Gastroesophageal sphincter (tissue), 4 donors: ENCODE data around the gene SPTA1. TPM values are rescaled to one million over a fixed set of nuclear protein-coding genes. Genes with fewer than 3 reads are reported as not detected.

Experiments
- ATAC-seq: fragments of 150-250 bp; one replicate; pipeline ENCODE4 v1.9.1; 2016; ENCODE audit warnings: mild to moderate bottlenecking, moderate library complexity
- H3K27ac ChIP-seq, 4 donors: fragments of 200-600 bp; sonication (generic) in 3 of 4; 1 replicate in 3 of 4; 2 replicates in 1 of 4; pipeline ENCODE4 v1.5.1; 2016 to 2019
- H3K27me3 ChIP-seq: fragments of 200-600 bp; sonication (generic); one replicate; pipeline ENCODE4 v1.5.1; 2019
- H3K36me3 ChIP-seq, 2 donors: fragments of 200-600 bp; sonication (generic); one replicate each; pipeline ENCODE4 v1.5.1; 2019; ENCODE audit warnings: control low read depth in 1 of 2
- H3K4me1 ChIP-seq, 3 donors: fragments of 200-600 bp; sonication (generic); 1 replicate in 2 of 3; 2 replicates in 1 of 3; pipeline ENCODE4 v1.5.1; 2016 to 2019; ENCODE audit warnings: control low read depth in 2 of 3
- H3K4me3 ChIP-seq, 2 donors: fragments of 200-600 bp; sonication (generic); one replicate each; pipeline ENCODE4 v1.5.1; 2019; ENCODE audit warnings: mild to moderate bottlenecking in 1 of 2, moderate library complexity in 1 of 2
- H3K9me3 ChIP-seq, 3 donors: fragments of 200-600 bp; sonication (generic); one replicate each; pipeline ENCODE4 v1.5.1; 2017 to 2019; ENCODE audit warnings: control low read depth in 2 of 3
- CTCF ChIP-seq, 4 experiments: fragments of 200-600 bp in 2 of 4; fragments of 450-650 bp in 2 of 4; sonication (generic) in 1 of 4; IDR thresholded peaks; one replicate each; pipeline ENCODE4 v1.5.1; 2017 to 2019; ENCODE audit warnings: antibody characterized with exemption in 4 of 4, mild to moderate bottlenecking in 2 of 4, moderate library complexity in 2 of 4
- EP300 ChIP-seq: sonication (generic); formaldehyde crosslinking; IDR thresholded peaks from one replicate; pipeline ENCODE4 v1.6.1; 2017; ENCODE audit warnings: antibody characterized with exemption, mild to moderate bottlenecking
- POLR2A ChIP-seq, 2 donors: fragments of 450-650 bp; IDR thresholded peaks; one replicate each; pipeline ENCODE4 v1.6.1; 2017; ENCODE audit warnings: antibody characterized with exemption in 2 of 2, mild to moderate bottlenecking in 2 of 2, moderate library complexity in 1 of 2
- POLR2AphosphoS5 ChIP-seq: sonication (generic); formaldehyde crosslinking; IDR thresholded peaks from one replicate; pipeline ENCODE4 v1.6.1; 2017; ENCODE audit warnings: antibody characterized with exemption
- WGBS, 2 donors: methylation state at CpG; one replicate each; pipeline ENCODE4 v1.1.5; 2018; ENCODE audit warnings: low coverage in 1 of 2; 5-methylcytosine and 5-hydroxymethylcytosine counted together
- total RNA-seq, 4 donors: library from RNA; depleted of rRNA; stranded (reverse); fragments of >200 nt; gene quantifications; one replicate each; pipeline ENCODE4 v1.1.0, GENCODE V29; 2016

The SPTA1 gene
- total RNA-seq, 4 donors from 2014 or later, result 0.05 to 0.16 TPM; not detected in 2

- WGBS, 2 donors, result 67 to 100% methylated on average over 1 of the region's 1 CpG
- Histone ChIP-seq H3K4me3 (no peak overlapping the region), H3K27ac (no peak overlapping the region), H3K4me1 (no peaks in the 10 kb centered on the region), H3K9me3 (no peaks in the 10 kb centered on the region), H3K27me3 (no peaks in the 10 kb centered on the region), H3K36me3 (no peaks in the 10 kb centered on the region)
- no peak for ATAC-seq
- TF ChIP-seq EP300, result no peak
These were observed 40.0 kb downstream of the SPTA1 start for GRCh38 chr1:158646465-158646864.

DNA sequence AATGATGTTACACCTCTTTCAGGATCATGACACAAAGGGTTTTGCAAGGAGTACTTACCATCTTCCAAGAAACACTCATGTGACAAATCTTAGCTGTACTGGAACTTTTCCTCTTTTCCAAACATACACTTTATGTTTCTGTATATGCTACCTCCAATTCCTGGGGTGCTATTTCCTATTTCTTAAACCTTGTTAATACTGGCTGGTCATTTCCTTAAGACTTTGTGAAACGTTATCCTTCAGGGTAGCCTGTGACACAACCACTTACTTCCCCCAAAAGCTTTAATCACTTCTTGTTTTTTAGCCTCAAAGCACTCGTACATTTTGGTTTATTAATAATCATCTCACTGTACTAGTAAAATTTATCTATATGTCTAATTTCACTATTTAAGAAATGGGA lies 42.1 kb downstream of the SPTA1 start:
- ATAC-seq, result no peak
- no peak overlapping the region for H3K4me3 ChIP-seq
- 50 to 55% methylated on average over 2 of the region's 2 CpGs for WGBS, 2 donors
- no peaks in the 10 kb centered on the region for H3K36me3 ChIP-seq
- H3K4me1 ChIP-seq, result no peaks in the 10 kb centered on the region
- H3K27me3 ChIP-seq, result no peaks in the 10 kb centered on the region
- TF ChIP-seq POLR2A (IDR thresholded peaks at IDR 0.05) (no peak), CTCF (IDR thresholded peaks at IDR 0.05) (no peak), POLR2AphosphoS5 (no peak), EP300 (no peak)
- H3K9me3 ChIP-seq, result no peaks in the 10 kb centered on the region
- no peak overlapping the region for H3K27ac ChIP-seq

GRCh38 chr1:158638904-158639303 lies 47.6 kb downstream of the SPTA1 start:
- Histone ChIP-seq H3K4me1 (no peaks in the 10 kb centered on the region), H3K27ac (no peak overlapping the region), H3K27me3 (no peaks in the 10 kb centered on the region), H3K9me3 (no peaks in the 10 kb centered on the region), H3K4me3 (no peak overlapping the region), H3K36me3 (no peaks in the 10 kb centered on the region)
- TF ChIP-seq EP300 (no peak), POLR2A (IDR thresholded peaks at IDR 0.05) (no peak), CTCF (IDR thresholded peaks at IDR 0.05) (no peak), POLR2AphosphoS5 (no peak)
- ATAC-seq, result no peak

DNA sequence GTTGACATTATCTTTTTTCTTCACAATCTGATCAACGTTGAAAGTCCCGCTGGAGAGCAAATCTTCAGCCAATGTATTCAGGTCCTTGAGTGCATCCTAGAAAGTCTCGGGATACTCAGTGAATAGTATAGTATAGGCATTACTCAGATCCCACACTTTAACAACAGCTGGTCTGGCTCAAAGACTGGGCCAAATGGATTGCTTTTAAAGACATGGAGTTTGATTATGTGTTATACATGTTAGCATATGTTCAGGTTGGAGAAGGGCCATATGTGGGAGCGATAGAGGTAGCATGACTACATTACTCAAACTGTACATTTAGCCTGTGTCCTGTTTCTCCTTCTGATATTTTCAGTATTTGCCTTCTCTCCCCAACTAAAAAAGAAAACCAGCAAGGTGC lies 48.4 kb downstream of the SPTA1 start:
- Histone ChIP-seq H3K36me3 (no peaks in the 10 kb centered on the region), H3K4me3 (no peak overlapping the region), H3K27ac (no peak overlapping the region), H3K4me1 (no peaks in the 10 kb centered on the region), H3K27me3 (no peaks in the 10 kb centered on the region), H3K9me3 (no peaks in the 10 kb centered on the region)
- no peak for TF ChIP-seq POLR2AphosphoS5
- TF ChIP-seq POLR2A (IDR thresholded peaks at IDR 0.05), result no peak
- TF ChIP-seq EP300, result no peak
- TF ChIP-seq CTCF (IDR thresholded peaks at IDR 0.05), result no peak
- no peak for ATAC-seq
- WGBS, 2 donors, result 41 to 42% methylated on average over 4 of the region's 4 CpGs

DNA sequence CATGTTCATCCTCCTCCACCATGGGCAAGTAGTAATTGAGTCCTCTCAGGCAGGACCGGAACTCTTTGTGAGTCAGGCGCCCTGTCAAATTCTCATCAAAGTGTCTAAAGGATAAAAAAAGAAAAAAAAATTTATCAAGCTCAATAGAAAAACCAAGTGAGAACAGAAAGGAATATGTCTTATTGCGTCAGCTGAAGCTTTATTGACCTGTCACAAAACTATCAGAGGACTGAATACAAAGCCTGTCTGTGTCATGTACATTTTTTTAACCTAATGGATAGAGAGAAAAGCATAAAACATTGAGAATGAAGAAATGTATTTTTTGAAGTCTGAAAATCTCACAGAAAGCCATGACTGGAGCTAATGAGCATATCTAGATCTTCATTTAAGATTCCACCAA lies 72.8 kb downstream of the SPTA1 start:
- 78 to 100% methylated on average over 1 of the region's 3 CpGs for WGBS, 2 donors
- ATAC-seq, result no peak
- H3K27ac ChIP-seq, result no peak overlapping the region
- no peaks in the 10 kb centered on the region for H3K36me3 ChIP-seq
- no peaks in the 10 kb centered on the region for H3K4me1 ChIP-seq
- H3K4me3 ChIP-seq, result no peak overlapping the region
- TF ChIP-seq CTCF (IDR thresholded peaks at IDR 0.05) (no peak), EP300 (no peak), POLR2A (IDR thresholded peaks at IDR 0.05) (no peak), POLR2AphosphoS5 (no peak)
- H3K9me3 ChIP-seq, result no peaks in the 10 kb centered on the region
- no peaks in the 10 kb centered on the region for H3K27me3 ChIP-seq

DNA sequence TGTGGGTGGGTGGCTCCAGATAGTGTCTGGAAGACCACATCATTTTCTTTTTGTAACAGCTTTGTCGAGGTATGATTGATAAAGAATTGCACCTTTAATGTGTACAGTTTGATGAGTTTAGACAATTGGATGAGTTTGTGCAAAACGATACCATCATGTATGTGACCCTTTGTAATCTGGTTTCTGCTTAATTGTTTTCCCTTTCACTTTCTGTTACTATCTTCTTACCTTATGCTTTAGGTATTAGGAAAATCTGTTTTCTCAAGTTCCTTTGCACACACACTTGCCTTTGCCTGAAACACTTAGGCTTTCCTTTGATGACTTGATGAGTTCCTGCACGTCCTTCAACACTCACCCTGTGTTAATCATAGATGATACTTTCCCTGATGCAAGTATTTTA lies 74.6 kb downstream of the SPTA1 start:
- Histone ChIP-seq H3K4me3 (no peak overlapping the region), H3K4me1 (no peaks in the 10 kb centered on the region), H3K36me3 (no peaks in the 10 kb centered on the region), H3K27ac (no peak overlapping the region), H3K27me3 (no peaks in the 10 kb centered on the region), H3K9me3 (no peaks in the 10 kb centered on the region)
- 60 to 69% methylated on average over 2 to 3 of the region's 3 CpGs for WGBS, 2 donors
- TF ChIP-seq CTCF (IDR thresholded peaks at IDR 0.05) (no peak), POLR2A (IDR thresholded peaks at IDR 0.05) (no peak), POLR2AphosphoS5 (no peak), EP300 (no peak)
- no peak for ATAC-seq
